IPS-15b (cell line): ENCODE data around the gene SLC25A26.

Experiments used
- H3K27me3 ChIP-seq: one replicate; pipeline ENCODE4 v1.6.1; 2013; ENCODE audit warnings: low read length; ENCODE audit not compliant: control insufficient read depth, insufficient read depth
- H3K36me3 ChIP-seq: one replicate; pipeline ENCODE4 v1.6.1; 2013; ENCODE audit warnings: low read length; ENCODE audit not compliant: control insufficient read depth, insufficient read depth
- H3K4me1 ChIP-seq: one replicate; pipeline ENCODE4 v1.6.1; 2013; ENCODE audit warnings: mild to moderate bottlenecking, low read length; ENCODE audit not compliant: control insufficient read depth, insufficient read depth
- H3K4me3 ChIP-seq: one replicate; pipeline ENCODE4 v1.5.1; 2013; ENCODE audit warnings: low read depth, low read length
- H3K9ac ChIP-seq: one replicate; pipeline ENCODE4 v1.6.1; 2013; ENCODE audit warnings: low read depth, mild to moderate bottlenecking, low read length
- H3K9me3 ChIP-seq: one replicate; pipeline ENCODE4 v1.6.1; 2013; ENCODE audit warnings: mild to moderate bottlenecking, low read length; ENCODE audit not compliant: control insufficient read depth, insufficient read depth

SLC25A26 gene

DNA sequence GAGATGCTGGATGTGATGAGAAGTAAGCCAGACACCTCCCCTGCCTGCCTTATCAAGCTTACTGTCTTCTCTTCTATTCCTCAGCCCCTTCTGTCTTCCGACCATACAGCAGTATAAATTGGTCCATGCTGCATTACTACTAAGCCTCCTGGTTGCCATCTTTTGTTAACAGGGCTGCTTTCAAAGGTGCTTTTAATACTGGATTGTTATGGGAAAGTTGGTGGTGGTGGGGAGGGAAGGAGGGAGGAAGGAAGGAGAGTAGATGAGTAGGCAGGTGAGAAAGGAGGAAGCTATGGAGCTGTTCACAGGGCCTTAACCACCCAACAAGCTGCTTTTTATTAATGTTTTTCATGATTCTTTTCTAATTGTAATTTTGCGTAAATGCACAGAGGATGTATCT, 114.9 kb downstream of the SLC25A26 start:
- Histone ChIP-seq H3K4me3 (no peak overlapping the region), H3K9me3 (no peaks in the 10 kb centered on the region), H3K36me3 (no peaks in the 10 kb centered on the region), H3K9ac (no peak overlapping the region), H3K27me3 (no peaks in the 10 kb centered on the region), H3K4me1 (peaks cover 20% of the 10 kb centered on the region)

DNA sequence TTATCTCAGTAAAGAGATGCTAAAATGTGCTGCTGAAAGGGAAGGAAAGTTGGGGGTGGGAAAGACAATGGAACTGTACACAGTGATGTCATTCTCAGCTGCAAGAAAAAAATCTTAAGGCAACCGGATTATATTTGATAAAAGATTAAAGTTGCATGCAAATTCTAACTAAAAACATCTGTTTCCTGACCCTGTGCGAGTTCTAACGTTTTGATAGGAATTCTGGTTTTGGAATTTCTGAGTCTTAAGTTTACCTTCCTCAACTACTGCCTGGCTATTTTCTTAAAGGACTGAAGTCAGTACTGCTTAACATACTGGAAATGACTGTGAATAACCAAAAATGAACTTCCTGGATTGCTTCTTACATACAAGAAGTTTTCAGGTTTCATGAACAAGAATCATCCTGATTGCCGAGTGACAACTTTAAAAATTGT, 115.5 kb downstream of the SLC25A26 start:
- Histone ChIP-seq H3K4me3 (no peak overlapping the region), H3K9me3 (no peaks in the 10 kb centered on the region), H3K36me3 (no peaks in the 10 kb centered on the region), H3K27me3 (no peaks in the 10 kb centered on the region), H3K9ac (no peak overlapping the region), H3K4me1 (peaks cover 20% of the 10 kb centered on the region)

DNA sequence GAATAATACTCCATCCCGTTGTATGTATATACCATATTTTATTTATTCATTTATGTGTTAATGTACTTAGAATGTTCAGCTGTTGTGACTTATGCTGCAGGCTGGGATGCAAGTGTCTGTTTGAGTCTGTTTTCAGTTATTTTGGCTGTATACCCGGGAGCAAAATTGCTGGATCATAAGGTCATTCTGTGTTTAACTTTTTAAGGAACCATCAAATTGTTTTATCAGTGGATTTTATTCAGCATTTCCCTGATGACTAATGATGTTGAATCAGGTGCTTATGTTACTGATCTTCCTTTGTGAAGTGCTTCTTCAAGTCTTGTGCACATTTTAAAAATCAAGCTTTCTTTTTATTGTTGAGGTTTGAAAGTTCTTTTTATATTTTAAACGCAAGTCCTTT, 118.1 kb downstream of the SLC25A26 start:
- Histone ChIP-seq H3K27me3 (no peaks in the 10 kb centered on the region), H3K4me1 (peaks cover 20% of the 10 kb centered on the region), H3K9me3 (no peaks in the 10 kb centered on the region), H3K9ac (no peak overlapping the region), H3K4me3 (no peak overlapping the region), H3K36me3 (no peaks in the 10 kb centered on the region)

DNA sequence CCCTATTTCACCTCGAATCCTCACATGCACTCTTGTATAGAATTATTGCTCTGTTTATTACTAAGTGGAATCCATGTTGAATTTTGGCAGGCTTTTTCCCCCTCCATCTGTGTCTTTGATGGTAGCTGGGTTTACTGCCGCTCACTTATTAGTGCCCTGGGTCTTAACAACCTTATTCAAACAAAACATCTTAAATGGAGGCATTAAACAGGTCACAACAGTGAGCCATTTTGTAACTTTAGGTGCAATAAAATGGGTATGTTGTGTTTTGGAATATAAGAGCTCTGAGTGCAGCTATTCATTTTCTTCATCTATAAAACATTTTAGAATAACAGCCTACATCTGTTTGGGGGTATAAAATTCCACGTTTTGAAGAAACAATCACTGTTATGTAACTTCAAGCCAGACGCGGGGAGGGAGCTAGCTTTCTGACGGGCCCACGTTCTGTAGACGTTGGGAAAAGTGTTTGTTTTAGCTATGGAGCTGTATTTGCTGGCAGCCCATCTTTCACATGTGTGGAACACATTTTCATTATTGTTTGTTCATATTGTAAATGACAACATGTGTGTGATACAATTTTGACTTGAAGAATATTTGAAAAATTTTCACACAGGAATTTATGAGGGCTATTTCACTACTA, 122.0 kb downstream of the SLC25A26 start:
- Histone ChIP-seq H3K9ac (no peak overlapping the region), H3K4me3 (no peak overlapping the region), H3K9me3 (no peaks in the 10 kb centered on the region), H3K4me1 (peaks cover 3% of the 10 kb centered on the region), H3K36me3 (no peaks in the 10 kb centered on the region), H3K27me3 (no peaks in the 10 kb centered on the region)

DNA sequence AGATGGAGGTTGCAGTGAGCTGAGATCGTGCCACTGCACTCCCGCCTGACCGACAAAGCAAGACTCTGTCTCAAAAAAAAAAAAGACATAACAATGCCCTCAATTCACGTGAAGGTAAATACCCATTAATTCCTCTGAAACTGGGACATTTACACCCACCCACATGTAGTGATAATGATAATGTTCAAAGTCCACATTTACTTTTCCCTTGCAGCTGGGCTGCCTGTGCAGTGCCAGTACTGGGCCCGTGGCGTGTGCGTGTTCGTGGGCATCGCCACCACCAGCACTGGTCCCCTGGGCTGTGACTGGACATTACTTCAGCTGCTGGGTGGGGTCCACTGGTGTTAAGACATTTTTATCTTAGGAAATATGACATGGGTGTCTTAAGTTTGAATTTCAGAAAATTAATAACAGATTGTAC, 123.6 kb downstream of the SLC25A26 start:
- Histone ChIP-seq H3K9ac (no peak overlapping the region), H3K9me3 (no peaks in the 10 kb centered on the region), H3K36me3 (no peaks in the 10 kb centered on the region), H3K27me3 (no peaks in the 10 kb centered on the region), H3K4me1 (peaks cover 3% of the 10 kb centered on the region), H3K4me3 (no peak overlapping the region)

DNA sequence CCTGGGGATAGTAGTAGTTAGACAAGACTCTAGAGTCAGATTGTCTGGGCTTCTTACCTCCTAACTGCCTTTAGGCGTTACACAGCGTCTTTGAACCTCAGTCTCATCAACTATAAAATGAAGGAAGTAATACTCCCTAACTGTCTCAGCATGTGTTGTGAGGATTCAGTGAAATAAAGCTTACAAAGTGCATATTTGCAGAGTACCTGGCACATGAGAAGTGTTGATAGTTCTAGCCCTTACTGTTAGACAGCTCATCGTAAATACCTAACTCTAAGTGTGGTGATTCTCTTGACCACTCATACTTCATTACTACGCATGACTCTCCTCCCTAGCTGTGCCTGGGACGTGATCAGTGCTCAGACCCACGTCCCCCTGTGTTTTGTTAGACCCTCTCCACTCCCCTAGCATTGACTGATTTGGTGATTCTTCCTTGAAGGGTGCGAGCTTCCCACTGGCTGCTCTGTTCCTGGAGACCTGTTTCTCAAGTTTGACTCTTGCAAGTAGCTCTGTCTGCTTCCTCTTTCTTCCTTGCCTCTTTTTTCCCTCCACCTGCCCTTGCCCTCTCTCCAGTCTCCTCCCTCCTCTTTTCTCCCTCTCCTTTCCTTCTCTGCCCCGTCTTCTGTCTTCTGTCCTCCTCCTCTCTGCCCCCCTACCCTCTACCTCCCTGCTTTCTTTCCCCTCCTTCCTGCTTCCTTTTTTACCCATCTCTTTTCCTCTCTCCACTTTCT, 124.2 kb downstream of the SLC25A26 start:
- Histone ChIP-seq H3K36me3 (no peaks in the 10 kb centered on the region), H3K9me3 (no peaks in the 10 kb centered on the region), H3K9ac (peak overlapping the region; percentile 13), H3K4me3 (no peak overlapping the region), H3K4me1 (peaks cover 3% of the 10 kb centered on the region), H3K27me3 (no peaks in the 10 kb centered on the region)

DNA sequence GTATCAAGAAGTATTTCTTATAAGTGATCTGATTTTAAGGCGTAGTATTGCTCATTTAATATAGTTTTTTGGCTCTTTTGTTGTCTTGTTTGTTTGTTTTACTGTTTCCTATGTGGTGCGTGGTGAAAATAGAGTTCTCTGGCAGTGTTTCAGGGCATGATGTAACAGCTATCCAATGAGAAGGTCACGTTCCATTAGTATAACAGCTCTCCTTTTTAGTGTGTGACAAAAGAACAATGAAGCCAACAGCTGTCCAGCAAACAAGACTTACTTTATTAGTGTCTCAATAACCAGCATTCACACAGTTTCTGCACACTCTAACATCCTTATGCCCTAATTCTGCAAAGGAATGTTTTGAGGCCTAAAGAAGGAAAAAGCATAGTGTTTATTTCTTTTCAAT, 127.9 kb downstream of the SLC25A26 start:
- Histone ChIP-seq H3K4me3 (no peak overlapping the region), H3K36me3 (no peaks in the 10 kb centered on the region), H3K27me3 (no peaks in the 10 kb centered on the region)

DNA sequence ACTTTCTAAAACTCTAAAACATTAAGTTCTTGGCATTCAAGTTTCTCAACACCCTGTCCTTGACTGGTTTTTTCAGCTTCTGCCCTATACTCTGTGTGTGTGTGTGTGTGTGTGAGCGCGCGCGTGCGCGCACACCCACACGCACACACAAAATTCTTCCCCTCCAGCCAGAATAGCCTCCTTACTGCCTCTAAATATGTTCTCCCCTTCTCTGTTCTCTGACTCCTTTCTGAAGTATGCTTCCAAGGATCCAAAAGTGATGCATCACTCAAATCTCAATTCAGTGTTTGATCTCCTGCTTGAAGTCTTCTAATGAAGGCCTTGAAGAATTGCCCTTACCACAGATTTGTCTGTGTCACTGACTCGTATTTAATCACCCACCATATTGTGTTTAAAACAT, 129.8 kb downstream of the SLC25A26 start:
- Histone ChIP-seq H3K36me3 (no peaks in the 10 kb centered on the region), H3K9me3 (no peaks in the 10 kb centered on the region), H3K9ac (no peak overlapping the region), H3K4me1 (no peaks in the 10 kb centered on the region), H3K27me3 (no peaks in the 10 kb centered on the region), H3K4me3 (no peak overlapping the region)

More for the DNA sequence above, 127.9 kb downstream of the SLC25A26 start:
- Histone ChIP-seq H3K9me3 (no peaks in the 10 kb centered on the region), H3K4me1 (peaks cover 3% of the 10 kb centered on the region), H3K9ac (no peak overlapping the region)

DNA sequence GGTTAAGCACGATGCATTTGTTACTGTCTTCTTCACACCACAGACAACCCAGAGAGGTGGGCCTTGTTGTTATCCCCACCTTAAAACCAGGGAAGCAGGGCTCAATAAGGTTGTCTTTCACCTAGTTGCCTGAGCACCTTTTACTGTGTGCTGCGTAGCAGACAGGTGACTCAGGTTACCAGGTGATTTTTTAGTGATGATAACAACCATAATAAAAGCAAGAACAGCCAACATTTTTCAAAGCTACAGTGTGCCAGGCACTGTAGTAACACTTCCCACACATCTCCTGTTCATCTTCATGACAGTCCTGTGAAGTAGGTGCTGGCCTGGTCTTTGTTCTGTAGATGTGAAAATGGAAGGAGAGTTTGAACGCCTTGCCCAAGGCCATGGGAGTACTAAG, 132.2 kb downstream of the SLC25A26 start:
- Histone ChIP-seq H3K4me1 (no peaks in the 10 kb centered on the region), H3K27me3 (no peaks in the 10 kb centered on the region)

DNA sequence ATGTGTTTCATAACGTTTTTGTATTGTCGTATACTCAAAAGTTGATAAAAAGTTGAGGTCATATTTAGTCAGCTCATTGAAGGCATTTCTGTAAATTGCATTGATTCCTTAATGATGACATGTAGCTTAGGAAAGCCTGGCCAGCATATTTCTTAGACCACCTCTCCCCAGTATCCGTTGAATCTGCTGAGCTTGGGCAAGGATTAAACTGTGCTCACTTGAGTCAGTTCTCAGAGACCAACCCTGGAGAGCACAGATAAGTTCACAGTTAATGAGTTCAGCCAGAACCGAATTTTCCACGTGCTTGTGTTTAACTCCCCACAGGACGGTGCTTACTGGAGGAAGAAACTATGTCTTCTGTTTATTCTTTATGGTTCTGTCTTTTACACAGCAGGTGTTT, 132.7 kb downstream of the SLC25A26 start:
- Histone ChIP-seq H3K9me3 (no peaks in the 10 kb centered on the region), H3K36me3 (no peaks in the 10 kb centered on the region), H3K4me1 (no peaks in the 10 kb centered on the region), H3K9ac (no peak overlapping the region), H3K4me3 (no peak overlapping the region), H3K27me3 (no peaks in the 10 kb centered on the region)

More for the DNA sequence above, 132.2 kb downstream of the SLC25A26 start:
- Histone ChIP-seq H3K4me3 (no peak overlapping the region), H3K9ac (no peak overlapping the region), H3K36me3 (no peaks in the 10 kb centered on the region), H3K9me3 (no peaks in the 10 kb centered on the region)

DNA sequence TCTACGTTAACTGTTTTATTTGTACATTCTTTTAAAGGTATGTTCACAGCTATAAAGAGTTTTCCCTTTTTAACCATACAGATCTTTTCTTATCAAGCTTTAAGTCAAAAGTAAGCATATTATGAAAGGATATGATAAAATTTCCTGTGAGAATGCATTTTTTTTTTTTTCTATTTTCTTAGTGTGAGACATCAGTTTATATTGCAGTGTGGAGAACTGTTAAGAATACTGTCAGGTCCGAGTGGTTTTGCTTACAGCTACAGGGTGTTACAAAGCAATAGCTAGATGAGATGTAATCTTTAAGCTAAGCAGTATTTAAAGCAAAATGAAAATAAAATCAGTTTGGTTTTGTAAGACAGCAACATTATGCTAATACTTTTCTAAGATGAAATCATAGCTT, 133.2 kb downstream of the SLC25A26 start:
- H3K36me3 ChIP-seq = no peaks in the 10 kb centered on the region
- H3K9ac ChIP-seq = no peak overlapping the region
- H3K4me1 ChIP-seq = no peaks in the 10 kb centered on the region
- no peaks in the 10 kb centered on the region for H3K9me3 ChIP-seq
- no peaks in the 10 kb centered on the region for H3K27me3 ChIP-seq
- no peak overlapping the region for H3K4me3 ChIP-seq

DNA sequence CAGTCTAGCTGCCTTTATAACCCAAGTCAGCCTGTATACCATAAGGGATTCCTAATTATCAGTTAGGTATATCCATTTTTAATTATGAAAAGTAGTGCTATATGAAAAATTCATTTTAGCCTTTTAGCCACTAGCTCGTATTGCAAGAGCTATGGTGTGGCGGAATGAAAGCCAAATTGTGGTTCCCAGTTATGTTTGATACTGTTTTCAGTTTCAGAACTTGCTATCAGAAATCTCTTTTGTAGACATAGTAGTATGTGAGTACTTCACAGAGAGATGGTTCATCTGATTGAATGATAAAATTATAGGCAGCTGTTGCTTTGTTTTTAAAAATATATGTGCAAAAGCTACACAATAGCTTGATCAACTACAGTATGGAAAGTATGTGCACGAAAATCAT, 134.6 kb downstream of the SLC25A26 start:
- H3K27me3 ChIP-seq = no peaks in the 10 kb centered on the region
- H3K9me3 ChIP-seq = no peaks in the 10 kb centered on the region
- H3K4me1 ChIP-seq = no peaks in the 10 kb centered on the region
- H3K36me3 ChIP-seq = no peaks in the 10 kb centered on the region
- no peak overlapping the region for H3K4me3 ChIP-seq
- H3K9ac ChIP-seq = no peak overlapping the region
